HG03135 (cell line): Measurements from ENCODE around the gene RRP8.
A peak's percentile ranks its signal among the peaks of the same experiment; 100 is the strongest.

Experiments used
- ATAC-seq: cut with Tn5 transposase; IDR thresholded peaks from one replicate; pipeline ENCODE4 v1.9.1; 2021; ENCODE audit warnings: mild to moderate bottlenecking, moderate library complexity; ENCODE audit not compliant: unreplicated experiment

The RRP8 gene

GRCh38 chr11:6633422-6634408 lies 30.3 kb upstream of the RRP8 start:
- no peak for ATAC-seq

DNA sequence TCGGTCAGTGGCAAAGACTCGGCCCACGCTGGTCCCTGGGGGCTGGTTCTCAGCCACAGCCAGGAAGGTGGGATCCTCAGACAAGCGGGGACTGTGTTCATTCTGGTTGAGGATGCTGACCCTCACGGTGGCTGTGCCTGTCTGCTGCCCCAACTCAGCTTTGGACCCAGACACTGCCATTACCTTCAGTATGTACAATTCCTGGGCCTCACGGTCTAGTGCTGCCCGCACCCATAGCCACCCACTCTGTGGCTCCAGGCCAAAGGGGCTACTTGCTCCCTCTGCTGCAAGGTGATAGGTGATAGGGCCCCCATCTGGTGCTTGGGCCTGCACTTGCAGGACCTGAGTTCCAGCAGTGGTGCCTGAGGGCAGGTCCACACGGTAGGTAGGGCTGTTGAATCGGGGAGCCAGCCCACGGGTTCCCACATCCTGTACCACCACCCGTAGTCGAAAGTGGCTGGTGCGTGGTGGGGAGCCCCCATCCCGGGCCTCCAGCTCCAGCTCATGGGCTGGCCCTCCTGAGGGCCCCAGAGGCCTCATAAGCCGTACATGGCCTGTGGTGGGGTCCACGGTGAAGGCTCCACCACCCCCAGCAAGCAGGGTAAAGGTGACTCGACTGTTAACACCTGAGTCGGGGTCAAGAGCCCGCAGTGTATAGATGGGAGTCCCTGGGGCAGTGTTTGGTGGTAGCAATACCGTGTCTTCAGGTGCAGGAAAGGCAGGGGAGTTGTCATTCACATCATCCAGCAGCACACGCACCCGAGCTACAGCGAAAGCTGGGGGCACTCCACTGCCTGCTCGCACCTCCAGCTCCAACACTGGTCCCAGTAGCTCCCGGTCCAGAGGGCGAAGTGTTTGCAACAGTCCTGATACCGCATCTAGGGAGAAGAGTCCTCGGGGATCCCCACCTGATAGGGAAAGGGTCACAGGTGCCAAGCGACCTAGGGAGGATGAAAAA lies 29.0 kb upstream of the RRP8 start:
- no peak for ATAC-seq

DNA sequence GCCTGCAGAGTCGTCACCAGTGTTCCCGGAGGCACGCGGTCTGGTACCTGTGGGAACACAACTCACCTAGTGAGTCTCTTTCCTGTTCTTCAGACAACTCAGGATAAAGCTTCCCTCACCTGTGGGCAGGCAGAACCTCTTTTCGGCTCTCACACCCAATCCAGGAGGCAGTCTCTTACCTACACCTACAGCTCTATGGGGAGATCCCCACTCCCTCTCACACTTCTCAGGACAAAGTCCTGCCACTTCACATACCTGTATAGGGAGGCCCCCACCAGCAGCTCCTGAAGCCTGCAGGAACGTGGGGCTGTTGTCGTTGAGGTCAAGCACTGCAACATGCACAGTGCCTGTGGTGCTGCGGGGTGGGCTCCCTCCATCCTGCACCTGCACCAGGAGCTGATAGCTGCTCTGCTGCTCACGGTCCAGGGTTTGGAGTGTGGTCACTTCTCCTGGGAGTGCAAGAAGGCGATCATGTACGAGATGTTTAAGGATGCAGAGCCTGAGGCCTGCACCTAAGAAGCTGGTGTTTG lies 28.0 kb upstream of the RRP8 start:
- ATAC-seq = no peak

GRCh38 chr11:6630632-6631291 lies 27.3 kb upstream of the RRP8 start:
- no peak for ATAC-seq

DNA sequence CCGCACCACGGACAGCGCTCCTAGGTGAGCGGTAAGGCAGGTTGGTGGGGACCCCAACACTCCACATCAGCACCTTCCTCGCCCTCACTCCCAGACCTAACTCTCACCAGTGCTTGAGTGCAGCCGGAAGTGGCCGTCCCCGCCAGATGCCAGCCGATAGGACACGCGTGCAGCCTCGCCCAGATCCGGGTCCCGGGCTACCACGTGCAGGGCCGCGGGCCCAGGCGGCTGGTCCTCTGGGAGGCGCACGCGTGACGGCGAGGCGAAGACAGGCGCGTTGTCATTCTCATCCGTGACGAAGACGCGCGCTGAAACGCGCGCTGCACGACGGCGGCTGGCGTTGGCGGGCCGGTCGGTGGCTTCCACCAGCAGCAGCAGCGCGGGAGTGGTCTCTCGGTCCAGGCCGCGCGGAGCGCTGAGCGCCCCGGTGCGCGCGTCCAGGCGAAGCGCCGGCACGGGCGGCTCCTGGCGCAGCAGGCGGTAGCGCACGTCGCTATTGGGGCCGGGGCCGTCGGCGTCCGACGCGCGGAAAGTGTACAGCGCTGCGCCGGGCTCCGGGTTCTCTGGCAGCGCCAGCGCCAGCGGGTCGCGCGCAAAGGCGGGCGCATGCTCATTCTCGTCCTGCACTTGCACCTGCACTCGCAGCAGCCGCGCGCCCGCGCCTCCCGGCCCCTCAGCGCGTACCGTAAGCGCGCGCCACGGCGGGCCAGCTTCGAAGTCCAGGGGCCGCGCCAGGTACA lies 26.6 kb upstream of the RRP8 start:
- ATAC-seq = no peak

- ATAC-seq = no peak
Measured at GRCh38 chr11:6629573-6629891, 26.1 kb upstream of the RRP8 start.

- no peak for ATAC-seq
Measured at GRCh38 chr11:6628526-6628925, 25.1 kb upstream of the RRP8 start.

GRCh38 chr11:6627762-6628241 lies 24.4 kb upstream of the RRP8 start:
- ATAC-seq = peak; percentile 80

DNA sequence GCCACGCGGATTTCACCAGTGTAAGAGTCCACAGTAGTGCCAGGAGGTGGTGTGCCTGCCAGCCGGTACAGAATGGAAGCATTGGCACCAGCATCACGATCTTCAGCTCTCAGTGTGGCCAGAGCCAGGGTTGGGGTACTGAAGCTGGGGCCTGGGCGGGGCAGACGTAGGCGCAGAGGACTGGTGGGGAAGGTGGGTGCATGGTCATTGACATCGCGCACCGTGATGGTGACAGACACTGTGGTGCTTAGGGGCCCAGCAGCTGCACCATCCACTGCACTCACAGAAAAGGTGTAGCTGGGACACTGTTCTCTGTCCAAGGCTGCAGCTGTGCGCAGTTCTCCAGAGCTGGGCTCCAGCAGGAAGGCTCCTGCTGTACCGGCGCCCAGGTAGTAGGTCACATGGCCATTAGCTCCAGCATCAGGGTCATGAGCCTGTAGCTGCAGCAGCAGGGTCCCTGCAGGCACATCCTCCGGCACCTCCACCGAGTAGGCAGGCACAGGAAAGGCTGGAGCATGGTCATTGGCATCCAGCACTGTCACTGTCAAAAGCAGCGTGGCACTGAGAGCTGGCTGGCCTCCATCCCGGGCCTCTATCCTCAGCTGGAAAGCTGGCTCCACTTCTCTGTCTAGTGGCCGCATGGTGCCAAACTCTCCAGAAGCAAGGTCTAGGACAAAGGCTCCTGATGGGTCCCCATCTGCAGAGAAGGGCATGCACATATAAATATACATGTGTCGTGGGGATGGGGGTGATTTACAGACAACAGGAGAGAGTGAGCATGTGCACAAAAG lies 23.8 kb upstream of the RRP8 start:
- ATAC-seq = no peak

DNA sequence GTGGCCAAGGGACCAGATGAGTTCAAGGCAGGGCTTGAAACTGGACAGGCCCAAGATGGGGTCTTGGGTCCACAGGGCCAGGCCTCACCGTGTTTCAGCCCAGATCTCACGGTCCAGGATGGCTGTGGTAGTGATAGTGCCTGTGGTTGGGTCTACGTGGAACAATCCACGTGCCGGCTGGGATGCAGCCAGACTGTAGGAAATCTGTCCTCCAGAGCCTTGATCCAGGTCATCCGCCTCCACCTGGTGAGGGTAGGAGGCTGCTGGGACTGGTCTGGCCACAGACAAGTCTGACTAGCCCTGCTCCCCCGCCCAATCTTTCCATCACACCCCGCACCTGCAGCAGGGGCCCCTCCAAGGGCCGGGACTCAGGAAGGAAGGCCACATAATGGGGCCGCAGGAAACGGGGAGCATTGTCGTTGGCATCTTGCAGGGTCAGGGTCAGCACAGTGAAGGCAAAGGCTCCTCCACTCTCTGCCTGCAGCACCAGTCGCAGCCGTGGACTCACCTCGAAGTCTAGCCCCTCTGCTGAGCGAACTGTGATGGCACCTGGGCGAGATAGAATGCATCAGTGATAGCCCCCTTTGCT lies 22.5 kb upstream of the RRP8 start:
- no peak for ATAC-seq

DNA sequence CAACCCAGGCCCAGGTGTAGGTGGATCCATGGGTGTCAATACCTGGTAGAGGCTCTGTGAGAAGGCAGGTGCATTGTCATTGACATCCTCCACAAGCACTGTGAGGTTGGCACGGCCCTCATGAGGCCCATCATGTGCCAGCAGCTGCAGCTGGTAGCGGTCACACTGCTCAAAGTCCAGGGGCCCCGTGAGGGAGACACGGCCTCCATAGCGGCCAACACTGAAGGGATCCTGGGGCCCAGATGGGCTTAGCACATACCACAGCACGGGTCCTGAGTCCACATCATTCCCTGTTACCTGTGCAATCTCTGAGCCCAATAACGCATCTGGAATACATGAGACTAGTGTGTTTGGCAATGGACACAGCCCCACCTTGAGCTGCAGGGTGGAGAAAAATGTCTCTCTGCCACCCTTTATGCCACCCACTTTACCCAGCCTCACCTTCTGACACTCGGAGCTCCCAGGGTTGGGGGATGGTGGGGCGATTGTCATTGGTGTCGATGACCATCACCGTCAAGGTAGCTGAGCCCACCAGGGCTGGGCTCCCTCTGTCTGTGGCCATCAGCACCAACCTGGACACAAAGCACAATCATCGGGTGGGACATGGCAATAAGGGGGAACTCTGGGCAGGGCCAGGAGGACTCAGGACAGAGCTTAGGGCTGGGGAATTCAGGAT lies 21.9 kb upstream of the RRP8 start:
- ATAC-seq = no peak

DNA sequence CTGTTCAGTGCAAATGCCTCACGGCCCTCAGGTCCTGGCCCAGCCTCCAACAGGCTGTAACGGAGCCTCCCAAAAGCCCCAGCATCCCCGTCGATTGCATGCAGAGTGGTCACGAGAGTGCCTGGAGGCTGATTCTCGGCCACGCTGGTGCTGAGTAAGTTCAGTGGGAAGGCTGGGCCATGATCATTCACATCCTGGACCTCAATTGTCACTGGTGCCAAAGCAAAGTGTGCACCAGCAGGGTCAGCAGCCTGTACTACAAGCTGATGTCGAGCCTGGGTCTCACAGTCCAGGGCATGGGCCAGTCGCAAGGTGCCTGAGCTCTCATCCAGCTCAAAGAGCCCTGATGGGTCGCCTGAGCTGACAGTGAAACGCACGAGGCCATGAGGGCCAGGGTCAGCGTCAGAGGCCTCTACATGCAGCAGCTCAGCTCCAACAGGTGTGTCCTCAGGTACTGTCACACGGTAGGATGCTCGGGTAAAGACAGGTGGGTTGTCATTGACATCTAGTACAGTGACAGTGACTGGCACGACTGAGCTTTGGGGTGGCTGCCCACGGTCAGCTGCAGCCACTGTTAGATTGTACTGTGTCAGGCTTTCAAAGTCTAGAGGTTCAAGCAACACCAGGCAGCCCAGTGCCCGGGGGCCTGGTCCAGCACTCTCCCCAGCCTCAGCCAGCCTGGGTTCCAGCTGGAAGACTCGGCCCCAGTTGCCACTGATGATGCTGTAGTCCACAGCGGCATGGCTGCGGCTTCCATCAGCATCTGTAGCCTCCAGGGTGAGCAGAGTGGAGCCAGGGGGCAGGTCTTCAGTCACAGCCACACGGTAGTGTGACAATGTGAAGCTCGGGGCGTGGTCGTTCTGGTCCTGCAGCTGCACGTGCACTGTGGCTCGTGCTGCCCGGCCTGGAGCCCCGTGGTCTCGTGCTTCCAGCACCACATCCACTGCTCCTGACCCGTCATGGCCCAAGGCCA lies 20.3 kb upstream of the RRP8 start:
- ATAC-seq = no peak

DNA sequence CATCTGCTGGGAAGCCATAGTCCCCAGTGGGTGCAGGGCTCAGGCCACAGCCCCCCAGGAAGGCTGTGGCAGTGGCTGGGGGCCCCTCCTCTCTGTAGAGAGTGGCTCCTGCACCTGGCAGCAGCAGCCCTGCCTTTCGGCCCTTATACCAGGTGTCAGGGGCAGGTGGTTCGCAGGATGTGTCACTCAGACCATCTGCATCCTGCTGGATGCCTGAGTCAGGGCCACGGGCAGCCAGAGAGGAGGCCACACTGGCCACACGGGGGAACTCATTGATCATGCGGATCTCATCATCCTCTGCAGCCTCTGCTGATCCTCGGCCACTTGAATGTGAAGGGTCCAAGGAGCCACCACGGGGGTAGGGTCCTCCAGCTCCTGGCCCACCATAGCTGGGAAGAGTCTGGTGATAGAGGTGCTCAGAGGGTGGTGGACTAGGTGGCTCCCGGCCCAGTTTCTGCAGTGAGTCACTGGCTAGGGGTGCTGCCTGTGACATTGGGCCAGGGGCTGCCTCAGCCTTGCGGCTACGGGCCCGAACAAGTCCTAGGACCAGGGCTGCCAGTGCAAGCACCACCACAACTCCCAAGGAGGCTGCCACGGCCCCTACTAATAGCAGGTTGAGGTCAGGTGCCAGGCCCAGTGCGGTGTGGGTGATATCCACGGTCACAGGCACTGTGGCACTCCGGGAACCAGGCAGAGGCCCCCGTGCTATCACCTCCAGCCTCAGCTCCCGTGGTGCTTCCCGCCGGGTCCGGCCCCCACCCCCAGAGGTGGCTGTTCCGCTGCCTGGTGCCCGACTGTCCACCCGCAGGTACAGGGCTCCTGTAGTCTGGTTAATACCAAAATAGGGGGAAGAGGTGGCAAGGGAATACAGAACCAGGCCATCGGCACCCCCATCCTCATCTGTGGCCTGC lies 19.1 kb upstream of the RRP8 start:
- ATAC-seq = no peak

DNA sequence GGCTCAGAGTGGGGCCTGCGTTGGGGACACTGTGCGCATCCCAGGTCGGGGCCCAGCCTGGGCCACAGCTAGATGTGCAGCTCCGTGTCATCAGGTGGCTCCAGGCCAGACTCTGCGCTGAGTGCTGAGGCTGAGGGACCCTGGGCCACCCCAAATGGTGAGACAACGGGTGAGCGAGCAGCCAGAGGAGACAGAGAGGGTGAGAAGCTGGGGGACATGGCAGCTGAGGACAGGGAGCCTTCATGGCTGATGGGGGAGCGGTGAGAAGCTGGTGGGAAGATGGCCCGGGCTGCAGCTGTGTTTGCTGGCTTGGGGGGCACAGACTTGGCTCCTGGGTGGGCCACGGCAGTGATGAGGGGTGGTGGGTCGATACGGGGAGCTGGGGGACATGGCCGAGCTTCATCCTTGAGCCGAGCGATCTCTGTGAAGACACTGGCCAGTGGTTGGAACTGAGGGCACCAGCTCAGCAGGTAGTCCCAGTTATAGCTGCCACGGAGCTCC lies 18.3 kb upstream of the RRP8 start:
- ATAC-seq = no peak

GRCh38 chr11:6620636-6621035 lies 17.2 kb upstream of the RRP8 start:
- ATAC-seq = no peak
